ENCODE measurements around the gene C16orf89.

Gene C16orf89

DNA sequence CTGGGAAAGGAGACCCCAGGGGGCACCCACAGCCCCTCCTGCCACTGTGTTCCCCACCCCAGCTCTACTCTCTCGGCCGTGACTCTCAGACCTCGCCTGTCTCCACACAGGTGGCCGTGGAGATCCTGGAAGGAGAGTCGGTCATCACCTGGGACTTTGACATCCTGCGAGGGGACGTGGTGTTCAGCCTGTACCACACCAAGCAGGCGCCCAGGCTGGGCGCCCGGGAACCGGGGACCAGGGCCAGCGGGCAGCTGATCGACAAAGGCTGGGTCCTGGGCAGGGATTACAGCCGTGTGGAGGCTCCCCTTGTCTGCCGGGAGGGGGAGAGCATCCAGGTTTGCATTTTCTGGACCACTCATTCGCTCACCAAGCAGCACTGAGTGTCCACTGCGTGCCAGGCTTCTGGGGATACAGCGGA is 57.4 kb downstream of the C16orf89 start:
- Histone ChIP-seq H3K4me3 (ENCODE audit: insufficient read depth in 1 of 2, low read depth in 1 of 2, low read length in 2 of 2) (no peak overlapping the region), H2AFZ (ENCODE audit: low read depth, low read length) (no peak overlapping the region), H2BK12ac (ENCODE audit: low read length in 2 of 2) (no peak overlapping the region), H3K4me1 (ENCODE audit: control insufficient read depth, insufficient read depth, low read depth, low read length) (no peaks in the 10 kb centered on the region), H3K14ac (ENCODE audit: low read length in 2 of 2) (no peak overlapping the region), H3K23ac (ENCODE audit: low read length in 2 of 2) (peak overlapping the region in 1 of 2 experiments; percentile 40), H2BK15ac (ENCODE audit: low read depth, poor library complexity, severe bottlenecking) (no peak overlapping the region), H4K8ac (ENCODE audit: low read length) (no peak overlapping the region), H3K79me1 (replicated peaks; ENCODE audit: low read length, poor library complexity, severe bottlenecking) (no peaks in the 10 kb centered on the region), H3K9ac (ENCODE audit: low read length) (no peak overlapping the region), H3K27me3 (ENCODE audit: control insufficient read depth in 1 of 2, insufficient read depth in 1 of 2, low read length in 2 of 2) (peaks cover 37 to 39% of the 10 kb centered on the region in 2 experiments), H2AK5ac (ENCODE audit: low read length, severe bottlenecking) (no peak overlapping the region), H3K4me2 (ENCODE audit: low read length, poor library complexity, severe bottlenecking) (no peak overlapping the region), H3K36me3 (ENCODE audit: control insufficient read depth in 1 of 2, insufficient read depth in 2 of 2, low read depth in 1 of 2, low read length in 2 of 2) (no peaks in the 10 kb centered on the region), H3K4ac (ENCODE audit: low read depth in 1 of 2, low read length in 2 of 2) (no peak overlapping the region), H3K18ac (ENCODE audit: low read depth in 1 of 2, low read length in 2 of 2) (no peak overlapping the region), H4K91ac (ENCODE audit: low read length) (no peak overlapping the region), H2BK120ac (ENCODE audit: low read depth, low read length) (no peak overlapping the region), H2BK5ac (ENCODE audit: low read depth, low read length, poor library complexity, severe bottlenecking) (no peak overlapping the region), H3K27ac (ENCODE audit: low read length, poor library complexity, severe bottlenecking) (no peak overlapping the region), H3K9me3 (ENCODE audit: control insufficient read depth, low read length) (no peaks in the 10 kb centered on the region)
- WGBS, result 87% methylated on average over 18 of the region's 18 CpGs
- DNase-seq, result no peak

- Histone ChIP-seq H2BK12ac (ENCODE audit: low read length in 2 of 2) (no peak overlapping the region), H3K4me3 (ENCODE audit: insufficient read depth in 1 of 2, low read depth in 1 of 2, low read length in 2 of 2) (no peak overlapping the region), H4K91ac (ENCODE audit: low read length) (no peak overlapping the region), H3K79me1 (replicated peaks; ENCODE audit: low read length, poor library complexity, severe bottlenecking) (no peaks in the 10 kb centered on the region), H4K8ac (ENCODE audit: low read length) (no peak overlapping the region), H3K4me1 (ENCODE audit: control insufficient read depth, insufficient read depth, low read depth, low read length) (no peaks in the 10 kb centered on the region), H2BK120ac (ENCODE audit: low read depth, low read length) (no peak overlapping the region), H3K4me2 (ENCODE audit: low read length, poor library complexity, severe bottlenecking) (no peak overlapping the region), H3K23ac (ENCODE audit: low read length in 2 of 2) (no peak overlapping the region), H2BK15ac (ENCODE audit: low read depth, poor library complexity, severe bottlenecking) (no peak overlapping the region), H2AK5ac (ENCODE audit: low read length, severe bottlenecking) (no peak overlapping the region), H3K9ac (ENCODE audit: low read length) (no peak overlapping the region), H3K27ac (ENCODE audit: low read length, poor library complexity, severe bottlenecking) (no peak overlapping the region), H2AFZ (ENCODE audit: low read depth, low read length) (no peak overlapping the region), H3K27me3 (ENCODE audit: control insufficient read depth in 1 of 2, insufficient read depth in 1 of 2, low read length in 2 of 2) (peaks cover 37 to 41% of the 10 kb centered on the region in 2 experiments), H3K36me3 (ENCODE audit: control insufficient read depth in 1 of 2, insufficient read depth in 2 of 2, low read depth in 1 of 2, low read length in 2 of 2) (no peaks in the 10 kb centered on the region), H3K18ac (ENCODE audit: low read depth in 1 of 2, low read length in 2 of 2) (no peak overlapping the region), H2BK5ac (ENCODE audit: low read depth, low read length, poor library complexity, severe bottlenecking) (no peak overlapping the region), H3K9me3 (ENCODE audit: control insufficient read depth, low read length) (no peaks in the 10 kb centered on the region), H3K14ac (ENCODE audit: low read length in 2 of 2) (no peak overlapping the region), H3K4ac (ENCODE audit: low read depth in 1 of 2, low read length in 2 of 2) (no peak overlapping the region)
- DNase-seq, result no peak
- WGBS, result 86% methylated on average over 7 of the region's 10 CpGs
These were observed 58.5 kb downstream of the C16orf89 start for GRCh38 chr16:5007256-5007655.

GRCh38 chr16:5006348-5007193 is 59.2 kb downstream of the C16orf89 start:
- no peaks in the 10 kb centered on the region for H3K9me3 ChIP-seq (ENCODE audit: control insufficient read depth, low read length)
- no peaks in the 10 kb centered on the region for H3K36me3 ChIP-seq (ENCODE audit: control insufficient read depth in 1 of 2, insufficient read depth in 2 of 2, low read depth in 1 of 2, low read length in 2 of 2)
- no peak overlapping the region for H4K91ac ChIP-seq (ENCODE audit: low read length)
- H3K27me3 ChIP-seq (ENCODE audit: control insufficient read depth in 1 of 2, insufficient read depth in 1 of 2, low read length in 2 of 2), result peaks cover 34% of the 10 kb centered on the region in 2 experiments
- no peak overlapping the region for H3K14ac ChIP-seq (ENCODE audit: low read length in 2 of 2)
- no peak overlapping the region for H3K4me3 ChIP-seq (ENCODE audit: insufficient read depth in 1 of 2, low read depth in 1 of 2, low read length in 2 of 2)
- no peaks in the 10 kb centered on the region for H3K4me1 ChIP-seq (ENCODE audit: control insufficient read depth, insufficient read depth, low read depth, low read length)
- H3K27ac ChIP-seq (ENCODE audit: low read length, poor library complexity, severe bottlenecking), result no peak overlapping the region
- no peak overlapping the region for H2AFZ ChIP-seq (ENCODE audit: low read depth, low read length)
- H3K23ac ChIP-seq (ENCODE audit: low read length in 2 of 2), result no peak overlapping the region
- no peak for DNase-seq
- H4K8ac ChIP-seq (ENCODE audit: low read length), result no peak overlapping the region
- no peak overlapping the region for H3K18ac ChIP-seq (ENCODE audit: low read depth in 1 of 2, low read length in 2 of 2)
- H3K4ac ChIP-seq (ENCODE audit: low read depth in 1 of 2, low read length in 2 of 2), result no peak overlapping the region
- H3K4me2 ChIP-seq (ENCODE audit: low read length, poor library complexity, severe bottlenecking), result no peak overlapping the region
- no peak overlapping the region for H2BK12ac ChIP-seq (ENCODE audit: low read length in 2 of 2)
- H3K79me1 ChIP-seq (replicated peaks; ENCODE audit: low read length, poor library complexity, severe bottlenecking), result no peaks in the 10 kb centered on the region
- no peak overlapping the region for H2BK15ac ChIP-seq (ENCODE audit: low read depth, poor library complexity, severe bottlenecking)
- H2BK120ac ChIP-seq (ENCODE audit: low read depth, low read length), result no peak overlapping the region
- 80% methylated on average over 22 of the region's 22 CpGs for WGBS
- no peak overlapping the region for H3K9ac ChIP-seq (ENCODE audit: low read length)
- no peak overlapping the region for H2BK5ac ChIP-seq (ENCODE audit: low read depth, low read length, poor library complexity, severe bottlenecking)
- H2AK5ac ChIP-seq (ENCODE audit: low read length, severe bottlenecking), result no peak overlapping the region

DNA sequence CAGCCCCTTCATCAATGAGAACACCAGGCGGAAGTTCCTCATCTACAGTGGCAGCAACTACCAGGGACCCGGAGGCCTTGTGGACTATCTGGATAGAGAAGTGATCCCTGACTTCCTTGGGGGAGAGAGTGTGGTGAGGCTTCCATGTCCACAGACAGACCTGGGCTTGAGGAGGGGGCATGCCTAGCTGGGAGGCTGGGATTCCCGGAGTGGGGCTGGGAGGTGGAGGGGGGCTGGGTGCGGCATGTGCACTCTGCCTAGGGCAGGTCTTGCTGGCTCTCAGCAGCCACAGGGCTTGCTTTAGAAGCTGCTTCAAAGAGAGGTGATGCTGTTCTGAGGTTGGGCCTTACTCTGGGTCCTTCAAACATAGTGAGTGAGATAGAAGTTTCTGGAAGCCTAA is 59.8 kb downstream of the C16orf89 start:
- Histone ChIP-seq H2BK15ac (ENCODE audit: low read depth, poor library complexity, severe bottlenecking) (no peak overlapping the region), H3K4me2 (ENCODE audit: low read length, poor library complexity, severe bottlenecking) (no peak overlapping the region), H4K91ac (ENCODE audit: low read length) (no peak overlapping the region), H2BK12ac (ENCODE audit: low read length in 2 of 2) (no peak overlapping the region), H4K8ac (ENCODE audit: low read length) (no peak overlapping the region), H3K27ac (ENCODE audit: low read length, poor library complexity, severe bottlenecking) (no peak overlapping the region), H2BK5ac (ENCODE audit: low read depth, low read length, poor library complexity, severe bottlenecking) (no peak overlapping the region), H3K18ac (ENCODE audit: low read depth in 1 of 2, low read length in 2 of 2) (no peak overlapping the region), H2AFZ (ENCODE audit: low read depth, low read length) (no peak overlapping the region), H3K9me3 (ENCODE audit: control insufficient read depth, low read length) (no peaks in the 10 kb centered on the region), H3K23ac (ENCODE audit: low read length in 2 of 2) (no peak overlapping the region), H3K79me1 (replicated peaks; ENCODE audit: low read length, poor library complexity, severe bottlenecking) (no peaks in the 10 kb centered on the region), H2BK120ac (ENCODE audit: low read depth, low read length) (no peak overlapping the region), H3K14ac (ENCODE audit: low read length in 2 of 2) (no peak overlapping the region), H3K4me3 (ENCODE audit: insufficient read depth in 1 of 2, low read depth in 1 of 2, low read length in 2 of 2) (no peak overlapping the region), H3K9ac (ENCODE audit: low read length) (no peak overlapping the region), H3K4me1 (ENCODE audit: control insufficient read depth, insufficient read depth, low read depth, low read length) (no peaks in the 10 kb centered on the region), H2AK5ac (ENCODE audit: low read length, severe bottlenecking) (no peak overlapping the region), H3K36me3 (ENCODE audit: control insufficient read depth in 1 of 2, insufficient read depth in 2 of 2, low read depth in 1 of 2, low read length in 2 of 2) (no peaks in the 10 kb centered on the region), H3K27me3 (ENCODE audit: control insufficient read depth in 1 of 2, insufficient read depth in 1 of 2, low read length in 2 of 2) (peaks cover 27 to 33% of the 10 kb centered on the region in 2 experiments), H3K4ac (ENCODE audit: low read depth in 1 of 2, low read length in 2 of 2) (no peak overlapping the region)
- 90% methylated on average over 4 of the region's 4 CpGs for WGBS
- DNase-seq, result no peak

Data from mesenchymal stem cell (in vitro differentiated cells and primary cell).